Right hindlimb (tissue), 1 donor: Measurements from ENCODE around the gene COPS4.
A peak's percentile ranks its signal among the peaks of the same experiment; 100 is the strongest.
"Not testable (repeated sequence)": the region's sequence is repeated elsewhere in the genome, so short reads cannot be mapped to it uniquely, and the experiment has no call there.

Experiments
- DNase-seq: peaks from one replicate; pipeline ENCODE4 v3.0.0-alpha.2; 2018

COPS4 gene

GRCh38 chr4:83089410-83090157 lies 54.6 kb downstream of the COPS4 start:
- DNase-seq: no peak

- DNase-seq: no peak
Measured at GRCh38 chr4:83093060-83093640, 58.2 kb downstream of the COPS4 start.

GRCh38 chr4:83096397-83096796 lies 61.4 kb downstream of the COPS4 start:
- no peak for DNase-seq

- DNase-seq: no peak
Measured at GRCh38 chr4:83104991-83105390, 70.0 kb downstream of the COPS4 start.

- DNase-seq: no peak
Measured at GRCh38 chr4:83107631-83108030, 72.6 kb downstream of the COPS4 start.

- no peak for DNase-seq
Measured at GRCh38 chr4:83108101-83108861, 73.3 kb downstream of the COPS4 start.

GRCh38 chr4:83109480-83110222 lies 74.7 kb downstream of the COPS4 start:
- peak; percentile 57 for DNase-seq

GRCh38 chr4:83110223-83110945 lies 75.4 kb downstream of the COPS4 start:
- DNase-seq: peak; percentile 86

GRCh38 chr4:83110970-83111750 lies 76.2 kb downstream of the COPS4 start:
- no peak for DNase-seq

- DNase-seq: not testable (repeated sequence)
Measured at GRCh38 chr4:83111751-83112141, 76.8 kb downstream of the COPS4 start.

- no peak for DNase-seq
Measured at GRCh38 chr4:83112231-83112630, 77.2 kb downstream of the COPS4 start.

GRCh38 chr4:83112678-83113428 lies 77.9 kb downstream of the COPS4 start:
- no peak for DNase-seq

- no peak for DNase-seq
Measured at GRCh38 chr4:83113429-83113786, 78.4 kb downstream of the COPS4 start.

GRCh38 chr4:83114576-83114975 lies 79.6 kb downstream of the COPS4 start, which contains the start of gene PLAC8:
TSS of gene PLAC8 (minus strand) at chr4:83114729. CDS start at chr4:83107921, 6,808 bp downstream.
- DNase-seq: no peak

- DNase-seq: no peak
Measured at GRCh38 chr4:83115000-83115399, 80.0 kb downstream of the COPS4 start.

- no peak for DNase-seq
Measured at GRCh38 chr4:83115656-83116285, 80.8 kb downstream of the COPS4 start.

- no peak for DNase-seq
Measured at GRCh38 chr4:83118869-83119268, 83.9 kb downstream of the COPS4 start.

GRCh38 chr4:83121246-83121645 lies 86.3 kb downstream of the COPS4 start:
- no peak for DNase-seq

GRCh38 chr4:83124111-83124780 lies 89.3 kb downstream of the COPS4 start:
- no peak for DNase-seq
